GM12872 (cell line): ENCODE data around the gene NAALADL2.

Experiments used
- TF ChIP-seq, protein P1 (sequence below): IDR thresholded peaks from 3 replicates; pipeline ENCODE4 v1.5.1; 2011; ENCODE audit warnings: low read depth, mild to moderate bottlenecking, low read length, moderate library complexity; ENCODE audit not compliant: insufficient read depth

The NAALADL2 gene

GRCh38 chr3:175001091-175001490 is 142.0 kb downstream of the NAALADL2 start:
- TF ChIP-seq, protein P1, sequence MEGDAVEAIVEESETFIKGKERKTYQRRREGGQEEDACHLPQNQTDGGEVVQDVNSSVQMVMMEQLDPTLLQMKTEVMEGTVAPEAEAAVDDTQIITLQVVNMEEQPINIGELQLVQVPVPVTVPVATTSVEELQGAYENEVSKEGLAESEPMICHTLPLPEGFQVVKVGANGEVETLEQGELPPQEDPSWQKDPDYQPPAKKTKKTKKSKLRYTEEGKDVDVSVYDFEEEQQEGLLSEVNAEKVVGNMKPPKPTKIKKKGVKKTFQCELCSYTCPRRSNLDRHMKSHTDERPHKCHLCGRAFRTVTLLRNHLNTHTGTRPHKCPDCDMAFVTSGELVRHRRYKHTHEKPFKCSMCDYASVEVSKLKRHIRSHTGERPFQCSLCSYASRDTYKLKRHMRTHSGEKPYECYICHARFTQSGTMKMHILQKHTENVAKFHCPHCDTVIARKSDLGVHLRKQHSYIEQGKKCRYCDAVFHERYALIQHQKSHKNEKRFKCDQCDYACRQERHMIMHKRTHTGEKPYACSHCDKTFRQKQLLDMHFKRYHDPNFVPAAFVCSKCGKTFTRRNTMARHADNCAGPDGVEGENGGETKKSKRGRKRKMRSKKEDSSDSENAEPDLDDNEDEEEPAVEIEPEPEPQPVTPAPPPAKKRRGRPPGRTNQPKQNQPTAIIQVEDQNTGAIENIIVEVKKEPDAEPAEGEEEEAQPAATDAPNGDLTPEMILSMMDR: no peak

- TF ChIP-seq, protein P1: no peak
Observed at GRCh38 chr3:175002732-175003143, 143.6 kb downstream of the NAALADL2 start.

DNA sequence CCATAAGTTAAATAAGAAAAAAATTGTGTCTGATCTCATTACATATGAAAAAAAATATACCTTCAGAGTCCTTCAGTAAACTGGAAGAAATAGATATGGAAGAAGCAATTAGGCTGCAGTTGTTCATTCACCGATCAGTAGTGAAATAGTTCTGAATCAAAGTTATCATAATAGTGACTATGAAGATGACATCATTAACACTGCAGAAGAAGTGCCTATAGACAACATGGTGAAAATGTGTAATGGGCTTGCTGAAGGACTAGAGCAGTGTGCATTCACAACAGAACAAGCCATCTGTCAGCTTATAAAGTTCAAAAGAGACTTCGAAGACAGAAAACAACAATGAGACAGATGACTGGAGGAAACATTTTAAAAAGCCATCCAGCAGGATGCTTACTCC is 144.5 kb downstream of the NAALADL2 start:
- TF ChIP-seq, protein P1: no peak

DNA sequence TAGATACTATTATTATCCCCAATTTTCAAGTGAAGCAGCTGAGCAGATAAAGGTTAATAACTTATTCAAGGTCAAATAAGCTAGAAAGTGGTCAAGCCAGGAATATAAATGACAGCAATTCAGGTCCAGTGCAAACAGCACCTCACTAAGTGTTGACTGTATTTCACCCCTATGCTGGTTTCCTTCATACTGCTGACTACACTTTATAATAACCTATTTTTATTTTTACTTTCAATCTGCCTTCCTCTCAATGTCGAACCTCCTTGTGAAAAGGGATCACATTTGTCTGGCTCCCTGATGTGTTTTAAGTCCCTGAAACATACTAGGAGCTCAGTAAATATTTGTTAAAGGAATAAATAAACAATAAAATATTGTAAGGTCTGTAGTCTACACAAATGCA is 146.1 kb downstream of the NAALADL2 start:
- TF ChIP-seq, protein P1: no peak

- TF ChIP-seq, protein P1: no peak
Observed at GRCh38 chr3:175005881-175006280, 146.7 kb downstream of the NAALADL2 start.

- TF ChIP-seq, protein P1: no peak
Observed at GRCh38 chr3:175007306-175007705, 148.2 kb downstream of the NAALADL2 start.

- TF ChIP-seq, protein P1: no peak
Observed at GRCh38 chr3:175009295-175009694, 150.2 kb downstream of the NAALADL2 start.

GRCh38 chr3:175015056-175015635 is 156.0 kb downstream of the NAALADL2 start:
- TF ChIP-seq, protein P1: no peak
